D721Med (cell line): ENCODE data around the gene TMEM165.

Experiments
- DNase-seq: peaks from one replicate; pipeline ENCODE4 v3.0.0; 2011; ENCODE audit warnings: low spot score; ENCODE audit not compliant: insufficient read length
- FAIRE-seq: peaks from 2 replicates; lab custom pipeline; 2011; peaks lifted over from hg19 to GRCh38; lab: Jason Lieb, UNC
- CTCF ChIP-seq: IDR thresholded peaks from 2 replicates; pipeline ENCODE4 v1.5.1; 2012; ENCODE audit warnings: mild to moderate bottlenecking, control low read depth; ENCODE audit not compliant: insufficient read depth; ENCODE audit errors: missing control alignments

Gene TMEM165

GRCh38 chr4:55382488-55383003 lies 13.2 kb upstream of the TMEM165 start:
- FAIRE-seq (no peak), DNase-seq (no peak)
- TF ChIP-seq CTCF, result no peak

GRCh38 chr4:55385201-55385649 lies 10.5 kb upstream of the TMEM165 start:
- no peak for DNase-seq
- FAIRE-seq, result no peak
- no peak for TF ChIP-seq CTCF

GRCh38 chr4:55386073-55386472 lies 9.7 kb upstream of the TMEM165 start:
- no peak for TF ChIP-seq CTCF
- peak; percentile 6 for FAIRE-seq
- no peak for DNase-seq

GRCh38 chr4:55386840-55387239 lies 8.9 kb upstream of the TMEM165 start:
- DNase-seq (no peak), FAIRE-seq (no peak)
- TF ChIP-seq CTCF, result no peak

GRCh38 chr4:55393461-55394320 lies 2.1 kb upstream of the TMEM165 start:
- no peak for DNase-seq
- TF ChIP-seq CTCF, result no peak
- FAIRE-seq, result no peak

GRCh38 chr4:55395218-55395528 lies 584 bp upstream of the TMEM165 start:
- TF ChIP-seq CTCF, result no peak
- DNase-seq (no peak), FAIRE-seq (no peak)
